HUES6 (cell line): ENCODE results near the gene LCE5A.
A peak's percentile ranks its signal among the peaks of the same experiment; 100 is the strongest.

Experiments
- H3K27ac ChIP-seq: 2 replicates; pipeline ENCODE4 v1.7.0; 2013; ENCODE audit warnings: low read depth, mild to moderate bottlenecking, low read length, inconsistent platforms
- H3K27me3 ChIP-seq: 2 replicates; pipeline ENCODE4 v1.6.1; 2013; ENCODE audit warnings: low read length; ENCODE audit not compliant: control insufficient read depth, insufficient read depth
- H3K36me3 ChIP-seq: 2 replicates; pipeline ENCODE4 v1.6.1; 2013; ENCODE audit warnings: low read length; ENCODE audit not compliant: control insufficient read depth, insufficient read depth
- H3K4me1 ChIP-seq: 2 replicates; pipeline ENCODE4 v1.6.1; 2013; ENCODE audit warnings: low read length; ENCODE audit not compliant: control insufficient read depth, insufficient read depth
- H3K4me3 ChIP-seq: 2 replicates; pipeline ENCODE4 v1.5.1; 2013; ENCODE audit warnings: low read depth, low read length
- H3K9ac ChIP-seq: one replicate; pipeline ENCODE4 v1.6.1; 2013; ENCODE audit warnings: mild to moderate bottlenecking, low read length
- H3K9me3 ChIP-seq: 2 replicates; pipeline ENCODE4 v1.6.1; 2013; ENCODE audit warnings: low read depth, low read length; ENCODE audit not compliant: control insufficient read depth, insufficient read depth

Gene LCE5A

GRCh38 chr1:152495066-152495675, 15.4 kb upstream of the LCE5A start:
- Histone ChIP-seq H3K4me1 (no peaks in the 10 kb centered on the region), H3K9me3 (peaks cover 23% of the 10 kb centered on the region; the same call in 1 of the 2 replicates), H3K27me3 (no peaks in the 10 kb centered on the region; the same call in 1 of the 2 replicates), H3K36me3 (no peaks in the 10 kb centered on the region), H3K9ac (no peak overlapping the region), H3K4me3 (no peak overlapping the region), H3K27ac (no peak overlapping the region)

GRCh38 chr1:152497273-152497672, 13.3 kb upstream of the LCE5A start:
- H3K9me3 ChIP-seq, result peaks cover 29% of the 10 kb centered on the region; the same call in 1 of the 2 replicates
- no peak overlapping the region for H3K27ac ChIP-seq
- H3K4me3 ChIP-seq, result no peak overlapping the region

GRCh38 chr1:152501704-152502103, 8.9 kb upstream of the LCE5A start:
- Histone ChIP-seq H3K27ac (no peak overlapping the region), H3K4me1 (no peaks in the 10 kb centered on the region), H3K9me3 (peaks cover 43% of the 10 kb centered on the region; the same call in 1 of the 2 replicates), H3K9ac (no peak overlapping the region), H3K36me3 (no peaks in the 10 kb centered on the region), H3K27me3 (peaks cover 19% of the 10 kb centered on the region; the same call in 1 of the 2 replicates), H3K4me3 (no peak overlapping the region)

More at GRCh38 chr1:152497273-152497672, 13.3 kb upstream of the LCE5A start:
- H3K36me3 ChIP-seq, result no peaks in the 10 kb centered on the region
- H3K27me3 ChIP-seq, result no peaks in the 10 kb centered on the region; the same call in 1 of the 2 replicates
- no peaks in the 10 kb centered on the region for H3K4me1 ChIP-seq
- H3K9ac ChIP-seq, result no peak overlapping the region

- Histone ChIP-seq H3K4me1 (no peaks in the 10 kb centered on the region), H3K27me3 (peaks cover 22% of the 10 kb centered on the region; the same call in 1 of the 2 replicates), H3K36me3 (no peaks in the 10 kb centered on the region), H3K27ac (no peak overlapping the region), H3K9me3 (peaks cover 49% of the 10 kb centered on the region; the same call in 1 of the 2 replicates), H3K4me3 (no peak overlapping the region), H3K9ac (no peak overlapping the region)
Measured at GRCh38 chr1:152502496-152503180, 8.0 kb upstream of the LCE5A start.

GRCh38 chr1:152505083-152505482, 5.5 kb upstream of the LCE5A start:
- no peak overlapping the region for H3K27ac ChIP-seq
- H3K36me3 ChIP-seq, result no peaks in the 10 kb centered on the region
- H3K9me3 ChIP-seq, result peaks cover 36% of the 10 kb centered on the region; the same call in 1 of the 2 replicates
- H3K4me1 ChIP-seq, result no peaks in the 10 kb centered on the region
- H3K9ac ChIP-seq, result no peak overlapping the region
- peaks cover 29% of the 10 kb centered on the region; the same call in 1 of the 2 replicates for H3K27me3 ChIP-seq
- H3K4me3 ChIP-seq, result no peak overlapping the region

GRCh38 chr1:152506899-152507498, 3.6 kb upstream of the LCE5A start:
- Histone ChIP-seq H3K4me1 (no peaks in the 10 kb centered on the region), H3K9me3 (peaks cover 38% of the 10 kb centered on the region; the same call in 1 of the 2 replicates), H3K9ac (no peak overlapping the region), H3K27me3 (peaks cover 42% of the 10 kb centered on the region; the same call in 1 of the 2 replicates), H3K27ac (no peak overlapping the region), H3K4me3 (no peak overlapping the region), H3K36me3 (no peaks in the 10 kb centered on the region)

DNA sequence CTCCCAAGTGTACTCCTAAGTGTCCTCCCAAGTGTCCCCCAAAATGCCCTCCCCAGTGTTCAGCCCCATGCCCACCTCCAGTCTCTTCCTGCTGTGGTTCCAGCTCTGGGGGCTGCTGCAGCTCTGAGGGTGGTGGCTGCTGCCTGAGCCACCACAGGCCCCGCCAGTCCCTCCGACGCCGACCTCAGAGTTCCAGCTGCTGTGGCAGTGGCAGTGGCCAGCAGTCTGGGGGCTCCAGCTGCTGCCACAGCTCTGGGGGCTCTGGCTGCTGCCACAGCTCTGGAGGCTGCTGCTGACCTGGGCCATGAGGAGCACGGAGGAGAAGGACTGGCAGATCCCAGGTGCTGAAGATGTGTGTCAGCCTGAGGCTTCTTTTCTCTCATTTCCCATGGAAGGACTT, 993 bp downstream of the LCE5A start:
- Histone ChIP-seq H3K9me3 (peaks cover 19% of the 10 kb centered on the region; the same call in 1 of the 2 replicates), H3K9ac (no peak overlapping the region), H3K36me3 (no peaks in the 10 kb centered on the region), H3K27me3 (peaks cover 70% of the 10 kb centered on the region), H3K4me3 (no peak overlapping the region), H3K4me1 (no peaks in the 10 kb centered on the region), H3K27ac (no peak overlapping the region)

DNA sequence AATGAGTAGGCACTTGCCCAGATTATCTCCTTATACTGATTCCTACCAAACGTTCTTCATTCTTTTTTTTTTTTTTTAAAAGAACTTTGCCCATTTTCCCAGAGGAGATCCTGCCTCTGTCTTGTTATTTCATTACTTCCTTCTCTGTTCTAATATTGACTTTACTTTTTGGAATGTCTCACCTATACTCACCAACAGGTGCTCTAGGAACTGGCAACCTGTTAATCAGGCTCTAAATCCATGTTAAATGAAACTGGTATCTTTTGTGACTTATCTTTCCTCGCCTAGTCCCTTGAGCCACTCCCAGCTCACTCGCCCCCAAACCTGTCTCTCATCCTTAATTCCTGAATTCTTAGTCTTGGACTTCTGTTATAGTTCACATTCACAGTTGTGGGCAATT, 2.5 kb downstream of the LCE5A start:
- Histone ChIP-seq H3K9me3 (peaks cover 24% of the 10 kb centered on the region; the same call in 1 of the 2 replicates), H3K4me1 (no peaks in the 10 kb centered on the region), H3K27ac (no peak overlapping the region)

DNA sequence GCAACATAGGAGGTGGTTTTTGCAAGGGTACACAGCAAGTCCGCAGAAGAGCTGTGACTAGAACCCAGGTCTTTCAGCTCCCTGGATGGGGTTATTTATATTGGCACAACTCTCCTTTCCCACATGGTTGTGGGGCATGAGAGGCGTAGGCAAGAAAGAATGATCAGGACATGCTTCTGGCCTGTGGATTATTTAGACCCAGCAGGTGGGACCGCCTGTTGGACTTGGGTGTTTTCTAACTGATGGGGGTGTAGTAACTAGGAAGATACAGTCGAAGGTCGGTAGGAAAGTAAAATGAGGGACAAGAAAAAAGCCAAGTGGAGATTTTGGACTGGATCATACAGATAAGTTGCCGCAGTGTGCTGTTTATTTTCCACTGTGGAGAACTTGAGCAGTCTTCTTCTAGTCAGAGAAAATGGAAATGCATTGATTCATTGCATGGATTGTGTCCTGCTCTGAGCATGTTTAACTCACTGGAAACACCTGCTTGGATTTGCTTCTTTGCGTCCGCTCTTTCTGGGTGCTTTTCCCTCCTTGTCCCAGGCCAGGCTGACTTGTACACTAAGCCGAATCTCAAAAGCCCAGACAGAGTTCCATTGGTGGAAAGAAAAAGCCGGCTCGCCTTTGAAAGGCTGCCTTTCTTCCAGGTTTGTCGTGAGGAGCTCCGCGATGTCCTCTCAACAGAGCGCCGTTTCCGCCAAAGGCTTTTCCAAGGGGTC, 4.3 kb downstream of the LCE5A start:
- peak overlapping the region; percentile 36 for H3K4me3 ChIP-seq
- no peaks in the 10 kb centered on the region for H3K36me3 ChIP-seq
- no peaks in the 10 kb centered on the region for H3K4me1 ChIP-seq
- H3K9ac ChIP-seq, result no peak overlapping the region
- H3K9me3 ChIP-seq, result peaks cover 28% of the 10 kb centered on the region; the same call in 1 of the 2 replicates
- no peak overlapping the region for H3K27ac ChIP-seq
- peaks cover 88% of the 10 kb centered on the region for H3K27me3 ChIP-seq

More for the DNA sequence above, 2.5 kb downstream of the LCE5A start:
- no peaks in the 10 kb centered on the region for H3K36me3 ChIP-seq
- H3K9ac ChIP-seq, result no peak overlapping the region
- H3K27me3 ChIP-seq, result peaks cover 80% of the 10 kb centered on the region
- no peak overlapping the region for H3K4me3 ChIP-seq

- Histone ChIP-seq H3K36me3 (no peaks in the 10 kb centered on the region), H3K27ac (no peak overlapping the region), H3K4me3 (peak overlapping the region; percentile 36), H3K9ac (no peak overlapping the region), H3K4me1 (no peaks in the 10 kb centered on the region), H3K27me3 (peaks cover 91% of the 10 kb centered on the region), H3K9me3 (peaks cover 31% of the 10 kb centered on the region; the same call in 1 of the 2 replicates)
Measured at GRCh38 chr1:152515434-152515783, 4.8 kb downstream of the LCE5A start.
